ENCODE data around the gene NOS1AP.
"Not testable (repeated sequence)": the region's sequence is repeated elsewhere in the genome, so short reads cannot be mapped to it uniquely, and the experiment has no call there.

Gene NOS1AP

GRCh38 chr1:162169031-162169790 lies 99.7 kb downstream of the NOS1AP start:
- no peak for DNase-seq (ENCODE audit: low read depth)

- no peak for DNase-seq (ENCODE audit: low read depth)
These were observed 101.6 kb downstream of the NOS1AP start for GRCh38 chr1:162171111-162171510.

GRCh38 chr1:162172311-162173102 lies 103.0 kb downstream of the NOS1AP start:
- no peak for DNase-seq (ENCODE audit: low read depth)

- not testable (repeated sequence) for DNase-seq (ENCODE audit: low read depth)
These were observed 104.1 kb downstream of the NOS1AP start for GRCh38 chr1:162173607-162174006.

GRCh38 chr1:162174027-162174426 lies 104.5 kb downstream of the NOS1AP start:
- not testable (repeated sequence) for DNase-seq (ENCODE audit: low read depth)

- DNase-seq (ENCODE audit: low read depth): no peak
These were observed 106.0 kb downstream of the NOS1AP start for GRCh38 chr1:162175379-162176081.

- DNase-seq (ENCODE audit: low read depth): no peak
These were observed 107.6 kb downstream of the NOS1AP start for GRCh38 chr1:162177126-162177525.

- no peak for DNase-seq (ENCODE audit: low read depth)
These were observed 108.9 kb downstream of the NOS1AP start for GRCh38 chr1:162178432-162178831.

GRCh38 chr1:162179121-162179520 lies 109.6 kb downstream of the NOS1AP start:
- DNase-seq (ENCODE audit: low read depth): no peak

GRCh38 chr1:162180813-162181212 lies 111.3 kb downstream of the NOS1AP start:
- no peak for DNase-seq (ENCODE audit: low read depth)

GRCh38 chr1:162182090-162182489 lies 112.6 kb downstream of the NOS1AP start:
- DNase-seq (ENCODE audit: low read depth): no peak

- no peak for DNase-seq (ENCODE audit: low read depth)
These were observed 116.0 kb downstream of the NOS1AP start for GRCh38 chr1:162185314-162186025.

- no peak for DNase-seq (ENCODE audit: low read depth)
These were observed 116.5 kb downstream of the NOS1AP start for GRCh38 chr1:162186026-162186374.

- no peak for DNase-seq (ENCODE audit: low read depth)
These were observed 116.9 kb downstream of the NOS1AP start for GRCh38 chr1:162186406-162186805.

GRCh38 chr1:162187687-162188276 lies 118.3 kb downstream of the NOS1AP start:
- DNase-seq (ENCODE audit: low read depth): no peak

GRCh38 chr1:162189345-162189744 lies 119.9 kb downstream of the NOS1AP start:
- no peak for DNase-seq (ENCODE audit: low read depth)

- DNase-seq (ENCODE audit: low read depth): no peak
These were observed 122.2 kb downstream of the NOS1AP start for GRCh38 chr1:162191396-162192305.

GRCh38 chr1:162192306-162192678 lies 122.8 kb downstream of the NOS1AP start:
- no peak for DNase-seq (ENCODE audit: low read depth)

GRCh38 chr1:162192763-162193162 lies 123.3 kb downstream of the NOS1AP start:
- no peak for DNase-seq (ENCODE audit: low read depth)

GRCh38 chr1:162193221-162193620 lies 123.7 kb downstream of the NOS1AP start:
- no peak for DNase-seq (ENCODE audit: low read depth)

GRCh38 chr1:162193815-162194214 lies 124.3 kb downstream of the NOS1AP start:
- no peak for DNase-seq (ENCODE audit: low read depth)
